Measurements from ENCODE around the gene BRD7.

- no peak for TF ChIP-seq POLR2AphosphoS5 (IDR thresholded peaks at IDR 0.05)
- TF ChIP-seq CTCF (IDR thresholded peaks at IDR 0.05) = no peak
- TF ChIP-seq POLR2A (IDR thresholded peaks at IDR 0.05) = no peak
- no peak for TF ChIP-seq EP300 (IDR thresholded peaks at IDR 0.05; ENCODE audit: low read depth)
Observed at GRCh38 chr16:50414152-50414551, 45.4 kb upstream of the BRD7 start.

Data from transverse colon (tissue), 4 donors.